HUDEP-2 (cell line): ENCODE measurements around the gene GABRB2.

ENCODE experiments used
- DNase-seq, 76 experiments: peaks; one replicate each; lab custom pipeline; 2025; ENCODE audit not compliant: unreplicated experiment in 76 of 76; lab: John Stamatoyannopoulos, UW

GABRB2 gene

DNA sequence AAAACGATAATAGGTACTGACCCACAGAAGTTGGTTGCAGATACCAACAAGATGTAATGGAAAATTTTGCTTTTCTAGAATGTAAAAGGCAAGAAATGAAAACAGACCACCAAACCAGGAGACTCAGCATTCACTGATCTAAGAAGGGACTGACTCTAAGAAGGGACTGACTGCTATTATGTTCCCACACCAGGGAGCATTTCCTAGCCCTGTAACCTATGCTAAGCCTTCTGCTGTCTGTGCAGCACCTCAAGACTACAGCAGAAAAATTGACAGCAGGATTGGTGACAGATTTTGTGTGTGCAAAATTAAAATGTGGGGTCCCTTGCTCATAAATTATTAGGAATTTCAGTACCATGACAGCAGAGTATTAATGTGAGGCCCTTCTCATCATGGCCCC, 154.8 kb downstream of the GABRB2 start:
- DNase-seq, result no peak

DNA sequence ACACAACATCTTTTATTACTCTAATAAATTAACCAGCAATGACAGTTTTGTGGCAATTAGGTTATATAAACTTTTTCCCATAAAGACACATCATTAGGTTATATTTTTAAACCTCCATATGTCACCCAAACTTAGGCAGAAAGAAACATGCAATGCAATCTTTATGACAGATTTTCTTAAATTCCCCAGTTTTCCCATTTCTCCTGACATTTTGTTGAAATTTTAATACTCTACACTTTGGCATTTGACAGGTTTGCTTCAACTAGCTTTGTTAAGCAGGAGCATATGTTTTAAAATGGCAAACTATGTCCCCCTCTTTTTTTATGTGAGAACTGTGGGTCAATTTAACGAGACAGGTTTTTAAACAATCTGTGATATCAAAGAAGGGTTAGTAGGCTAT, 155.5 kb downstream of the GABRB2 start:
- no peak for DNase-seq

DNA sequence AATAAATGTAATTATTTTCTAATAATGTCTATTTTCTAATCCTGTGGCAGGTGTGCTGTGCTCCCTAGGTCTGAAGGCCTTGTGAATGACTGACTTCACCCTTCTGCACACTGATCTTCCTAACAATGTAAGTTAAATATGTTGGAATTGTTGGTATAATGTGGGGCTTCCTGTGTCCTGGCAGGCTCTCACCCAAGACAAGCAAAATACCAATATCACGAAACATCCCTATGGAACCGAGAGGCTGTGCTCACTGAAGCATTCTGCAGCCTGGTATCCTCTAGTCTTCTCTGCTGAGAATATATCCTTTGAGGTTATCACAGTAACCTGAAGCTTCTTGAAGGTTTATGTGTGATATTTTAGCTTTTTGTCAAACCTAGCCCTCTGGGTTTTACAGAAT, 159.4 kb downstream of the GABRB2 start:
- DNase-seq, result no peak

DNA sequence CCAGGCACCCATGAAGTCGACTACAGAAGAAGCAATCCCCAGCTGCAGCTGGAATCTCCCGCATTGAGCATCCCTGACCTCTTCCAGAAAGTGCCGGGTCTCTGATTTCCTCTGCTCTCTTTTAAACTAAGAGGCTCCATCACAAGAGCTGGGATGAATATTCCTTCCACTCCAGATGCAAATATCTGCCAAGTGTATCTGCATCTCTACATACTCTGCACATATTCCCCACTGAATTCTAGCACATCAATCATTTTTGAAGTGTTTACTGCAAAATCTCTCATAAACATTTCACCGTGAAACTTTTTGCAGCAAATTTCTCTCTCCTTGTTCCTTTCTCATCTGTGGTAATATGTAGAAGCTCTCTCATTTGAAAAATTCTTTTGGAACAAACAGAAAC, 161.5 kb downstream of the GABRB2 start:
- DNase-seq, result no peak

DNA sequence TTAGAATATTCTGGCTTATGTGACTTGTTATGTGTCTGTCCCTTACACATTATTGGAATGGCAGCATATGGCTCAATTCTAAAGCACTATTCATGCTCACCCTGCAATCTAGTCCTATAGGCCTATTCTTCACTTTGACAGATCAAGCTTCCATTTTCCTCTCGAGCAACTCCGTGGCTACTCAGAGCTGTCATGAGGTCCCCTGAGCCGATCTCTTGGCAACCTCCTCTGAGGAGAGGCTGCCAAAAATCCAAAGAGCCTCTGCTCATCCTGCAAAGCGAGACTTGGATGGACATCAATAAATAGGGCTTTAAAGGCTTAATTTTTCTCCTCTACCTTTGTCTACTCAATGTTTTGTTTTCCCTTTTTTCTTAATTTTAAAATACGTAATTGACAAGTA, 163.8 kb downstream of the GABRB2 start:
- peak in 1 of 76 experiments; percentile 0 for DNase-seq

DNA sequence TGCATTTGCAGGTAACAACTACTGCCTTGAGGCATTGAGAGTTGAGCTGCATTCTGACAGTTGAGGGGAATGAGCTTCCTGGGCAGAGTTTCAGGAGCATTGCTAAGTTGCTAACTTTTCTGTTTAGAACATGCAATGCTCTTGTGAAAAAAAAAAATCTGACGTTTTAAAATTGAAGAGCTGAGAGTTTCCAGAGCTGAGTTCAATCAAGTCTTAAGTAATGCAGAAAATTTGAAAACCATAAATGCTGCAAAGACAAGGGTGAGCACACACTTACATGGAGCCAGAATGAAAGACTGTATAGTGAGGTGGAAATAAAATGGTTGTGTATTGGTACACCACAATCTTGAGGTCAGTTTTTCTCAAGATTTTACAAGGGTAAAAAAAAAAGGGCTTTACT, 166.0 kb downstream of the GABRB2 start:
- DNase-seq, result no peak

DNA sequence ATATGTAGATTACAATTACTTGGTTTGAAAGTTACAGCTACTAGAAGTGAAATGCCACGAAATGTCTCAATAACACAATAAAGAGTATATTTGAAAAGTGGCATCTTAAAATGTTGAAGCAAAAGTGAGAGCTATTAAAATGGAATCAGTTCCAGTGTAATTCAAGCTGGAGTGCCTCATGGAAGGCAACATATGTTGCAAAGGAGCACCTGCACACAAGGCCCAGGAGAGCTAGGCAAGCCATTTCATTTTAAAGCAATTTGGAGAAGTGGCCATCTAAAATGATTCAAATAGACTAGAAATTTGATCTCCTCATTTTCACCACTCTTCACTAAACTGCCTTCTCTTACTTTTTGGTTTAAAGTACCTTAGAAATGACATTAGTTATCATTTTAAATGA, 167.8 kb downstream of the GABRB2 start:
- no peak for DNase-seq

DNA sequence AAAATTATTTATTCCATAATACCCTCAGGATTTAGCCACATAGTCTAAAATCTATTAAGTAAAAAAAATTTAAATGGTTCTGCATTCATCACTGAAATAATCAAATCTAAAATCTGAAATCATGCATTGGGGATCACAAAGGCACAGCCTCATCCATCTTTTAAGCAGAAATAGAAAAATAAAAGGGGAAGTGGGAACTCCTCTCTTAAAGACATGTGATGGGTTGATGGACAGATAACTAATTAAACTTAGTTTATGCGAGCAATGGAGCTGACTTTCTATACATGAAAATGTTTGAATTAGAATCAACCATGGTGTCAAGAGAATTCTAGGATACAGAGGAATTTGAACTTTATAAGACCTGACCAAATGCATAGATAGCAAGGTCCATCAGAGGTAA, 170.5 kb downstream of the GABRB2 start:
- DNase-seq, result no peak

DNA sequence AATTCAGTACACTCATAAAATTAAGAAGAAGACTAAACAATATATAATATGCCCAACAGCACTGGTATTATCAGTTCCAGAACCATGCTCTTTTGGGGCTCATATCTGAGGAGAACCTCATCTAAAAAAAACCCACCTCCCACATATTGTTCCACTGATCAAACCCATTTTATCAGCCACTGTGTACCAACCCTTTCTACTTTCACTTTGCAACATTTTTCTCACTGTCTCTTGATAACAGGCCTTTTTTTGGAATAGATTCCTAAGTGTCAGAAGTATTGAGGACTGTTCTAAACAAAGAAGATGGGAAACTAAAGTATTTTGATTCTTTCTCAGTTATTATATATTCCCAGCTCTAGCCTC, 173.2 kb downstream of the GABRB2 start:
- DNase-seq, result no peak

DNA sequence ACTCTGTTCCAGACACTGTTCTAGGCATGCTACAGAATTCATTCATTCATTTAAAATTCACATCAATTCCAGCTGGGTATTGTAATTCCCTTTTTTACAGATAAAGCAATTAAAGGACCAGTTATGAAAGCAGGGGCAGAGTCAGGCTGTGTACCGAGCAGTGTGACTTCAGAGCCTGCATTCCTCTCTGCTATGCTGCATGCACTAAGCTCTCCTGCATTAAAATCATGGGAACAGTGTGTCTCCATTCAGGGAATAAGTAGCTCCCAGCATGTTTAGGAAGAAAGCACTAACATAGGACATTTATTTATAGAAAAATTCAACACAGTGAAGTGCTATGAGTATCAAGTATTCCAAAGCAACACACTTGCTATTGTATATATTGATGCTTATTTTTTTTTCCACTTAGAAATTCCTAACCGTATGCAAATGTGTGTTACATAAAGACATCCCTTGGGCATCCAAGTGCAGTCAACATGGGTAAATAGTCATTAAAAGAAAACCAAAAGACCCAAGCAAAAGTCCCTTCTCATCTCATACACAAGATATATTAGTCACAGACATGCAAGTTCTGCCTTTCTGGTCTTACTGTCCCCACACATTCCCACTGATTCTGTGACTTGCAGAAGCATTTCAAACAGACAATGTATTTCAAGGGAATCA, 173.7 kb downstream of the GABRB2 start:
- no peak for DNase-seq

DNA sequence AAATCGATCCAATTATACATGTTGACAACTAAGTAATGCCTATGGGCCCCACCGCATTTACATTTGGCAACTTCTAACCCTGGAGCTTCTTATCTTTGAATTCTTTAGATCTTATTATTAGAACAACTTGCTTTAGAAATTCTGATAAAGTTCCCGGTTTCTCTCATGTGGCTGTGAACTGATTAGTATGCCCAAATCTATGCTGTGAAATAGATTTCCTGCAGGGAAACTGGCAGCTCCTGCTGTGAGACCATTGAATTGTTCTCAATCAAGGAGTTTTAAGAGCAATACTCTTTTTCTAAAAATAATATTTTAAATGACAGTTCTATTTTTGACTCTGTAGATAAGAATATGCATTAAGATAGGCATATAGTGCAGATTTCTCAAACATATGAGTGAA, 177.5 kb downstream of the GABRB2 start:
- no peak for DNase-seq

DNA sequence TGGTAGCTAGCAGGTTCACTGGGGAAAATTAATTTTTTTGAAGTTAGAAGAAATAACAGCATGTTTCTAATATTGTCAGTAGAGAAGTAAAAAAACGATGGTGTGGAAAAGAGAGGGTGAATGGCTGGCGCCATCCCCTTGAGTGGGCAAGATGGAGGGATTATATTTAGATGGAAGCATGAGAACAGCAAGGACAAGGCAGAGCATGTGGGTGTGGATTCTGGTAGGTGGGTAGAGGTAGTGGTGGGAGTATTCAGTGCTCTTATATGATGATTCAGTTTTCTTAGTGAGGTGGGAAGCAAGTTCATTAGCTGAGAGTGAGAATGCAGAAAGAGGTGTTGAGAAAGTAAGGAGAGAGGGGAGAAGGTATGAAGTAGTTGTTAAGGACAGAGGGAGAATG, 188.1 kb downstream of the GABRB2 start:
- DNase-seq, result no peak

DNA sequence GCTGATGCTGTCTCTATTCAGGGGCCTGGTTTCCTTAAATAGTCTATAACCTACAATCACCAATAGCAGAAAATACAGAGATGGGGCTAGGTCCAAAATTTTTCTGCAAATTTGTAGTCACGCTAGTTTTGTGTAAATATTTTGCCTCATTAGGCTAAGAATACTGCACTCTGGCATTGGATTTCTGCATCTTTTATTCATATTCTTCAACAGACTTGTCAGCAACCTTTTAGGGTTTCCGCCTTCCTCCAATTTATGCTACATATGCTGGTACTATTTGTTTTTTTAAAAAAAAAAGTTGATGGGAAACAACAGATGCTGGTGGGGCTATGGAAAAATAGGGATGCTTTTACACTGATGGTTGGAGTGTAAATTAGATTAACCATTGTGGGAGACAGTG, 202.3 kb downstream of the GABRB2 start:
- DNase-seq, result no peak

DNA sequence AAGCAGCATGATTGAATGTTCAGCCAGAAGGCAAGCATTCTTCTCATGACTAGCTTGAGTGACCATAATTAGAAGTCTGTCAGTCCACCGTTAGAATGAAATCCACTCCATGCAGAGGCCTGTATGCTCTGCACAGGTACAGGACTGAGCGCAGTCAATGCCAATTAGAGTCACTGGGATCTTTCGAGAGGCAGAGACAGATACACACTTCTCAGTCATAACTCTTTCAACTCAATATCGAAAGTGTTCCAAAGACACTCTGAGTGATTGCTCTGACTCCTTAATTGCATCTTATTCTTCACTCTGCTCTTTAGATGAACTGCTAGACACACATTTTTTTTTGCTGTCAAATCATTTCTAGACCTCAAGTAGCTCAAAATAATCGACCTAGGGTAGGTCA, 203.6 kb downstream of the GABRB2 start:
- DNase-seq, result no peak

DNA sequence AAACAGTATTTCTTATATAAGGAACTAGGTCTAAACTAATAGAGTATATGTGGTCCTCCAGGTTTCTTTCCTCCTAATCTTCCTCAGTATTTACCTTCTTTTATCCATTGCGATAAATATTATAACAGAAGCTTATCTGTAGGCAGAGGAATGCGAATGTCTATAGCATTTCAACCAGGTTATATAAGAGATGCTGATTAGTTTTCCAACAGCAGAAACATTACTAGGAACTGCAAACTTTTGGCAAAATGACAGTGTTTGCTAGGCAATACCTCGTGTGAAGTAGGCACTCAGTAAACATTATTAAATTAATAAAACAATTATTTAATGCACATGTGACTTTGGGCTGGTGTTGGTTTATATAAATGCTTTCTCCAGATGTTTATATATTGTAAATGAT, 206.5 kb downstream of the GABRB2 start:
- DNase-seq, result no peak

DNA sequence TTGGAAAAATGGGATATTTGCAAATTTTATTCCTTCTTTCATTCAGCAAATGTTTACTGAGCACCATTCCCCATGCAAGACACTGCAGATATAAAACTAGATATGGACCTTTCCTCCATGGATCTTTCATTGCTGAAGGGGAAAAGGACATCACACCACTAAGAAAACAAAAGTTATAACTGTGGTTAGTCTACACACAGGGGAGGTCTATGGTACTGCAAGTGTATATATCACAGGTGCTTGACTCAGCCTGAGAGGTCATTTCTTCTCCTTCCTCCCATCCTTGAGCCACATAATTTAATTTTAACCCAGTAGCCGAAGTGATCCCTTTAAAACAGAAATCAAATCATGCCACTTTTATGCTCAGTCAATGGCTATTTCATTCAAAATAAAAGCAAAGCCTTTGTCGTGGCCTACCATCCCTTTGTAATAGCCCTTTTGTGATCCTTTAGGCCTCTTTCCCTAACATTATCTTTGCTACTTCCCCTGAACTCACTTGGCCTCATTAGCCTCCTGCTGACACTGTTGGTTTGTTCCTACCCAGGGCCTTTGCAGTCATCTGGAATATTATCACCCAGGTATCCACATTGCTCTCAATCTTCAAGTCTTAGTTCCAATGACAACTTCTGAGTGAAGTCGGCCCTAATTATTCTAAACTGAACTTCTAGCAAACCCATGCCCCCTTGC, 213.2 kb downstream of the GABRB2 start:
- DNase-seq, result no peak

DNA sequence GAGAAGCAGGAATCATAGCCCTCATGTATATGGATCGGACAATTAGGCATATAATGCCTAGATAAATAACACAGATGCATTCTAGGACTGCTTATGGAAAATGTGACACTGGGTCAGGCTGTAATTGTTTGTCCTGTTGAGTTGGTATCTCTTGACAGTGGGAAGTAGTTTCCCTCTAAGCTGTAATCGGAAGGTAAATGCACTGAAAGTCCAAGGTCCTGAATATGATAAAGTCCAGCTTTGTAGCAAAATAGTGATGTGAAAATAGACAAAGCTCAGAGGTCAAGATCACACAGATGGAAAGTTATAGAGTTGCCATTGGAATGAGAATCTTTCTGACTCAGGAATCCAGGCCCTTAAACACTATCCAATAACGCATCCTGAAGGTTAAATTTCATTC, 214.2 kb downstream of the GABRB2 start:
- DNase-seq, result no peak

DNA sequence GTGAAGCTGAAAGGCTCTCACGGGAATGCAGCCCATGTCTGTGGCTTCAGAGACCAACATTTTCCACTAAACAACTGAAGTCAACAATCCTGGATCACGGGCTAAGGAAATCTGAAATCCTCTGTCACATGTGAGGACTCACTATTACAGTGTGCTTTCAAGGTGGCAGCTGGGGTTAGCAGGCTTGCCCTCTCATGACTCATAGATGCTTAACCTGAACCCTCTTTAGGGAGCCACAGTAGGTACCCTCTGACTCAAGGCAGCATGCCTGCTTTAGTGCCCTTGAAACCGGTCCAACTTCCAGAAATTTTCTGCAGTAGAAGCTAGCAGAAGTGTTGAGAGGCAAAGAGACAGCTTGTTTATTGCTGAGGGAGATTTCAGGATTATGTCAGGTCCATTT, 232.5 kb downstream of the GABRB2 start:
- no peak for DNase-seq

DNA sequence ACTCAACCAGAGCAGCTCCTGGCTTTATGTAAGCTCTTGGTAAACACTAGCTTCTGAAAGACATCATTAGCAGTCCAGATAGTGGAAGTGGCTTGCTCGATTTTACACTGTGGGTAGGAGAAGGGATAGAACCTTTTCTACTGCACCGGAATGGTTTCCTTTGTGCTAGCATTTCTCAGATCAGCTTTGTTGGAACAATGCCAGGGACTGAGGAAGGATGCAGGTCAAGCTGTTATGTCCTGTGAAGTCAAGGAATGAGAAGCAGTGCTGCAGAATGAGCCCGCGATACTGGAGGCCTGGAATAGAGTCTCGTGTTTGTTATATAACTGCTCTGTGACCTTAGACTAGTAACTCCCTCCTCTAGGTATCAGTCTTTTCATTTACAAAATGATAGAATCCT, 233.6 kb downstream of the GABRB2 start:
- DNase-seq, result no peak

DNA sequence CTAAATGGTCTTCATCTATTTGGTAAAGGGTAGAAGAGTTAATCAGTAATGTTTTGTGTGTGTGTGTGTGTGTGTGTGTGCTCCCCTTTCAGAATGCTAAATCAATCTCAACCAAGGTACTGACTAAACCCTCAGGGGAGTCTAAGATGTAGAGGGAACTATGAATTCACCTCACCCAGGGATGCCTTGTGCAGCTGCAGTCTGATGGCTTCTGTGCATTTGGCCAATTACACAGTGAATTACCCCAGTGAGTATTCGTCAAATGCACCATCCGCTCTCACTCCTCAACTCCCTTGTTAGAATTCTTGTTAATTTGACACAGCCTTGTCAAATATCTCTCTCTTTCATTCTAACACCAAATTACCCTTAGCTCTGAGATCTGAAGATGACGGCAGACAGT, 234.6 kb downstream of the GABRB2 start:
- DNase-seq, result no peak

DNA sequence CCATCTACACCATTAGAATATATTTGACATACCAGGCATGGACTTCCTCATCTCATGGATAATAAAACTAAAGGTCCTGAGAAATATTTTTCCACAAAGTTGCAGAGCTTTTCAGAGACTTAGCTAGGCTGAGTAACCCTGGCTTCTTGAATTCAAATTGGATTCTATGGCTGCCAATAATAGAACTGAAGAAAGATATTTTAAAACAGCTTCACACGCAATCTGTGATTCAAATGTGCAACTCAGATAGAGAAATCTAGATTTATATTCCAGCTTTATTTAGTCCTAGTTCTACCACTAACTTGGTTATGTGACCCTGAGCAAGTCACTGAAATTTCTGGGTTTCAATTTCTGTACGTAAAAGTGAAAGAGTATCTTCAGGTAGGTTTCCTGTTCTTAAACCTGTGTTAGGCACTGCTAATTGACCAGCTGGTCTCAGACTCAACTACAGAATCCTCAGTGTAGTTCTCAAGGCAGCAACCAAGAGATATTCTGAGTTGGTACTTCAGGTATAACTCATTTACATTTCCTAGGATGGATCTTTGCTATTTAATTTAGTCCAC, 235.3 kb downstream of the GABRB2 start:
- no peak for DNase-seq

DNA sequence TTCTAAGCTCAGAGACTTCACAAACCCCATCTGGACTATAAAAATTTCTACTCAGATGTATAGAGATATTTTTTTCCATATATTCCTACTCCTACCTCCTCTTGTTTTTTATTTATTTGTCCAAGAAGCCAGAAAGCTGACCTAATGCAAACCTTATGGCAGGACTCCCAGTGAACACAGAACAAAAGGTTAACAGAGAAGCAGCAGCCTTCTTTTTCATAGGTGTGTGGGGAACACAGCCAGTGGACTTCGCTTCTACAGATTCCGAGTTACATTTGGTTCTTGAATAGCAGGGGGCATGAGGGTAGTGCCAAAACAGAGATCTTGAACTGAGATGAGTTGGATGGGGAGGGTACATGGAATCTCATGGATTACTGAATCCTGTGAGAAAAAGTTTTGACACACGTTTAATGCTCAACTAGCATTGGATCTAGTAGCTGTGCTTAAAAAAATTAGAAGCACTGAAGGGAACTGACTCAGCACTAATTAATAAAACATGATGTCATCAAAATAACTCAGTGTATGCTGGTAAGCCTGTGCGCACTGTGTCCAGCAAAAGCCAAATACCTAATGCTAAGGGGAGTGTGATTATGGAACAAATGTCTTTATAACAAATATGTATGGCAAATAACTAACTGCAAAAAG, 240.1 kb downstream of the GABRB2 start:
- DNase-seq, result no peak
